NCI-H1105 treated with DMSO at 0.1 percent for 48 hours (cell line): Measurements from ENCODE around the gene ITLN1.

Experiments
- DNase-seq: peaks from one replicate; lab custom pipeline; 2025; lab: John Stamatoyannopoulos, UW

ITLN1 gene

DNA sequence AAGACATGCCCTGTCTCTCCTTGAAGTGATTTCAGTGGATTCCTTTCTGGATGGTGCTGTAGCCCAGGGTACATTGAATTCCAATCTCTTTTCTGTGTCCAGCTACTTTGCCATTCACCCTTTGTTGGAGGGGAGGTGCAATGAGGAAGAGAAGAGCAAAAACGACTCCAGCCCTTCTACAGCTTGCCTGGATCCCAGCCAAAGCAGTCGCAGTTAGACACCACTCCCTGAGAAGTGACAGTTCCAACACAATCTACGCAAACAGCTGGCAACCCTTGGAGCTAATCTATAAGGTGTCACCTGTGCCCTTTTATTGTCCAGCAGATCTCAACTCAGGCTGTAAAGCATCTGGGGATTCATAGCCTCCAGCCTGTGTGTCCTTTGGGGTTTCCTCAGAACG, 26.9 kb downstream of the ITLN1 start:
- DNase-seq, result no peak

DNA sequence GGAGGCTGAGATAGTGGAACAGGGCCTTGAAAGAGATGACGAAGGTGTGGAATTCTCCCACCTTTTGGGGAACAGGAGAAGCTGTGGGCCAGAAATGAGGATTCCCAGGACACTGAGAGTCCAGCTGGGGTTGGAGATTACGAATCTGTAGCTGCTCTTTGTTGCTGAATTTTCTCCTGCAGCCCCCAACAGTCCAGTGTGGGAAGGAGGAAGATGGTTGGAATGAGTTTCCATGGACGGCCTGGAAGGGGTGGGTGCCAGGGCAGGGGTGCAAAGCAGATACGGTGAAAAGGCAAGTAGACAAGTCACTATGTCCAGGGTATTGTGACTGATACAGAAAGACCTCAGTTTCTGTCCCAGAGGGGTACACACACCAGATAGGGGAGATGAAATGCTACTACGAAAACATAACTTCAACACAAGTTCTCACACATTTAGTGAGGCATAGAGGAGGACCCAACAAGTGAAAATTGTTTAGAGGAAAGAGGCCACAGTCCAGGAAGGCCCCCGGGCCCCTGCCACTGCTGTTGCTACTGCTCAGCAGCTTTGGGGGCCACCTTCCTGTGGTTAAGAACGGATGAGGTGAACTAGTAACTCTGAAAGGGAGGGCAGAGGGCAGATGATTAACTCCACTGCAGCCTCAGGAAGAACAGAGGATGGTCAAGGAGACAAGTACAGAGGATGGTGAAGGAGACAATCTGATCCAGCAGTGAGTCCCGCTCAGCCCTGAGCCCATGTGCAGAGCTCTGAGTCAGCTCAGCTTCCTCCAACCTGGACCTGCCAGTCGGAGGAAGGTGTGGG, 29.6 kb downstream of the ITLN1 start:
- DNase-seq, result no peak

DNA sequence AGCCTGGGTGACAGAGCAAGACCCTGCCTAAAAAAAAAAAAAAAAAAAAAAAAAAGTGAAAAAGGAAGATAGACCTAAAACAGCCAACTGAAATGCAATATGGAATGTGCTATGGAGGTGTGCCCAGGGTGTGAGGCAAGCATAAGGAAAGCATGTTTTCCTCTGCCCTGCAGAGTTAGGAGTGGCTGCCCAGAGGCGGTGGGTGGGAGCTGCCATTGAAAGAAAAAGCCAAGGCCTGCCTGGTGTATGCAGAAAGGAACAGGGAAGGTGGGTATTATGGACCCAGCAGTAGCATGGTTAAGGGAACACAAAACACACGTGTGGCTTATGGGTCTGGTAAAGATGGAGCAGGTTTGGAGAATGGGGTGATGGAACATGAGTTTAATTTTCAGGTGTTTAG, 31.2 kb downstream of the ITLN1 start:
- DNase-seq, result no peak

DNA sequence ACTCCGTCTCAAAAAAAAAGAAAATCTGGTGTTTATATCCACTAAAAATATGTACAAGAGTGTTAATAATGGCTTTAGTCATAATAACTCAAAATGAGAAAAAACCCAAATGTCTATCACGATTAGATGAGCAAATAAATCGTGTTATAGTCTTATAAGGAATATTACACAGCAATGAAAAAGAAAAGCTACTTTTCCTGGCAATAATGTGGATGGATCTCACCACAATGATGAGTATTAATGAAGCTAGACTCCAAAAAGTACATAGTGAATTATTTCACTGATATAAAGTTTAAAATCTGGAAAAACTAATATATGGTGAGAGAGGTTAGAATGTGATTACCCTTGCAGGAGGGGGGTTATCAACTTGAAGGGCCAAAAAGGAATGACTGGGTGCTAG, 32.0 kb downstream of the ITLN1 start:
- no peak for DNase-seq

DNA sequence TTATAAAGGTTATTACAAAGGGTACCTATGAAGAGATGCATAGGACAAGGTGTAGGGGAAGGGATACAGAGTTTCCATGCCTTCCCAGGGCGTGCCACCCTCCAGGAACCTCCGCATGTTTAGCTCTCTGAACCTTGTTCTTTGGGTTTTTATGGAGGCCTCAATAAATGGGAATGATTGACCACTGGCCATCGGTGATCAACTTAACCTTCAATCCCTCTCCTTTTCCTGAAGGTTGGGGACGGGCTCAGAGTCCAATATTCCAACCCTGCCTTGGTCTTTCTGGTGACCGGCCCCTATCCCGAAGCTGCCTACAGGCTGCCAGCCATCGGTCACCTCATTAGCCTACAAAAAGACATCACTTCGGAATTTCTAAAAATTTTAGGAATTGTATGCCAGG, 34.0 kb downstream of the ITLN1 start:
- no peak for DNase-seq

DNA sequence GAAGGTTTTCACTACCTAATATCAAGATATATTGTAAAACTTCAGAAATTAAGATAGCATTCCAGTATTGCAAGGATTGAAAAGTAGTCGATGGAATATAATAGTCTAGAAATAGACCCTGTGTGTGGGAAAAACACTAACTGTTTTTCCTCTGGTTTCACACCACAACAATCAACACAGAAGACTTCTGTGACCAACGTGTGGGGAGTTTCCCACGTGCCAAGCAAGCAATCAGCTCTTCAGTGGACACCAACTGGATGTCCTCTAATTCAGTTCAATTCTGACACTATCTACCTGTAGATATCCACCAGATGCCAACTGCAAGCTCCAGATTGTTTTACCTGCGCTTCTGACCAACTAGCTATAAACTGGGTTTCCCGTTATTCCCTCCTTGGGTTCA, 34.4 kb downstream of the ITLN1 start:
- DNase-seq, result no peak

DNA sequence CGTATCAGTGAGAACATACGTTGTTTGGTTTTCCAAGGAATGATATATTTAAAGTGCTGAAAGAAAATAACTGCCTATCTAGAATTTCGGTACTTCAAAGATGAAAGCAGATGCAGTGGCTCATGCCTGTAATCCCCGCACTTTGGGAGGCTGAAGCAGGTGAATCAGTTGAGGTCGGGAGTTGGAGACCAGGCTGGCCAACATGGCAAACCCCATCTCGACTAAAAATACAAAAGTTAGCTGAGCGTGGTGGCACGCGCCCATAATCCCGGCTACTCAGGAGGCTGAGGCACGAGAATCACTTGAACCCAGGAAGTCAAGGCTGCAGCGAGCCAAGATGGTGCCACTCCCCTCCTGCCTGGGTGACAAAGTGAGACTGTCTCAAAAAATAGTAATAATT, 38.7 kb downstream of the ITLN1 start:
- DNase-seq, result no peak

DNA sequence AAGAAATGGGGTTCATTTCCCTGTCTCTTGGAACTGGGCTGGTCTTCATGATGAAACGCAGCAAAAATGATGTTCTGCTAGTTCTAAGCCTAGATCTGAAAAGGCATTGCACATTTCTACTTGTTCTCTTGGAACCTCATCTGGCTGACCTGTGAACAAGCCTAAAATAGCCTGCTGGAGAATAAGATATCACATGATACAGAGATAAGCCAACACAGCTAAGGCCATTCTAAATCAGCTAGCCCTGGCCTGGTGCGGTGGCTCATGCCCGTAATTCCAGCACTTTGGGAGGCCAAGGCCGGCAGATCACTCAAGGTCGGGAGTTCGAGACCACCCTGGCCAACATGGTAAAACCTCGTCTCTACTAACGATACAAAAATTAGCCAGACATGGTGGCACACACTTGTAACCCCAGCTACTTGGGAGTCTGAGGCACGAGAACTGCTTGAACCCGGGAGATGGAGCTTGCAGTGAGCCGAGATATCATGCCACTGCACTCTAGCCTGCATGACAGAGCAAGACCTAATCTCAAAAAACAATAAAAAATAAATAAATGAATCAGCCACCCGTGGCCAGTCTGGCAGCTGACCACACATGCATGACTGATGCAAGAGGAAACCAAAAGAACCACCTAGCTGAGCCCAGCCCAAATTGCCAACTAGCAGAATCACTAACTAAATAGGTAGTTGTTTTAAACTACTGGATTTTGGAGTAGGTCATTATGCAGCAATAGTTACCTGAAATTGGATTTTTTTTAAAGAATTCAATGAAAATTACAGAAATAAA, 40.3 kb downstream of the ITLN1 start:
- no peak for DNase-seq

DNA sequence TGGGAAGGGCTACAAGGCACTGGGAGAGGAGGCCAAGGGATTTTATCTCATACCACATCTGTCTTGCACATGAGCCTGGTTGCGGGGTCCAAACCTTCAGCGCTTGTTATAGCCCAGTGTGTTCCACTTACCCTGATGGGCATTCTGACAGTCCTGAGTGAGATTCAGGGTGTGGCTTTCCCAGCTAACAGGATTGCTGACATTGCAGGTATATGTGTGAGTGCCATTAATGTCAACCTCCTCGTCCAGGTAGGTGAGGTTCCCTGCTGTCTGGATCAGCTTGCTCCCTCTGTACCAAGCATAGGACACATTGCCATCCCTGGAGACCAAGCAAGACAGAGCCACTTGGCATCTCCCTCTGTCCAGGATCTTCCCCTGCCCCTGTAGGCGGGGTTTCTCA, 43.9 kb downstream of the ITLN1 start:
- DNase-seq, result no peak

DNA sequence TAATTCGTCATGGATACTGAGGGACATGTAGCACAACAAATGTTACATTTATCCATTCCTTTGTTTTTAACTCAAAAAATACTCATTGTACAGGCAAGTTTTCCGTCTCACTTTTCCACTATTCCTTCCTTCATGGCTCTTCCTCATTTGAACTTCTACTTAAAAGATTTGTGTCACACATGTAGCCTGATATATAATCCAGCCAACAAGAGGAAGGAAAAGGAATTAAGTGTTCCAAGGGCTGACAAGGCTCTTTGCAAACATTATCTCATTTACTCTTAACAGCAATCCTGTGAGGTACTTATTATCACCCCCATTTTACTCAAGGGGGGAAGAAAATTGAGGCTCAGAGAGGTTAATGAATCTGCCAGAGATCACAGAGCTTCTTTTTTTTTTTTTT, 45.2 kb downstream of the ITLN1 start:
- DNase-seq, result no peak

DNA sequence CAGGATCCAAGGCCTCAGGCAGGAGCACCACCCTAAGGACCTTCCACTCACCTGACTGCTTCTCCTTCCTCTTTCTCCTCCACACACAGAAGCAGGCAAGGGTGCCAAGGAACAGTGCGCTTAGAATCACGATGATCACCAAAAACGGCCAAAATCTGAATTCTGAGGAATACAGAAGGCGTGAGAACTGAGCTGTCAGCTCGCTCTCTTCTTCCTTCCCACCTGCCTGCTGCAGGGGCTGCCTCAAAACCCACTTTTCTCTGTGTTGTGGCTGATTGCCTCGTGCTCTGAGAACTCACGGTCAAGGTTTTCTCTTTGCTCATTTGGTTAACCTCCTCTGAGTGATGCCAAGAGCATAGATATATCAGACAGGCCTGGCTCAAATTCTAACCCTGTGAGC, 46.1 kb downstream of the ITLN1 start:
- no peak for DNase-seq

DNA sequence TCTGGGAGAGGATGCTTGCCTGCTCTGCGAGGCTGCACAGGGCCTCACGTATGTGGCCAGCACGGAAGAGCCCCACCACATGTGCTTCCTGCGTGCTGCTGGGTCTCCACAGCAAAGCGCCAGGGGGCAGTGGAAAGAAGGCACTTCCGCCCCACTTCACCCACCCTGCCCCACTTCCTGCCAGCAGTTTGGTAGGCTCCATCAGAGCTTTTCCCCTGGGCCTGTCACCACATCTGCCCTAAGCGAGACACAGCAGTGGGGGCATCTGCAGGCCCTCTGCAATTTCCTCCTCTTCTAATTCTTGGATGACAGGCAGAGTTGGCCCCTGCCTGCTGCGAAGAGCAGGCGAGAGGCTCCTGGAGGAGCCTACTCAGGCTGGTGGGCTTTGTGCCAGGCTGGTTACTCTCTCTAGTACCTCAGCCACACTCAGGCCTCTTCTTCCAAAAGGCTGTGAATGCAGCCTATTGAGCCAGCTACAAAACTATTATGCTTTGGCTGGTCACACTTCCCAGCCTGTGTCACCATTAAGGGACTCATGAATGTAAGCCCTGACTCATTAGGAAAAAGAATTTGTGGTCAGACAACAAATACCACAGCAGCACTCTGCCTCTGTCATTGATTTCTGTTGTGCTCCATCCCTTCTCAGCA, 47.3 kb downstream of the ITLN1 start:
- DNase-seq, result no peak

DNA sequence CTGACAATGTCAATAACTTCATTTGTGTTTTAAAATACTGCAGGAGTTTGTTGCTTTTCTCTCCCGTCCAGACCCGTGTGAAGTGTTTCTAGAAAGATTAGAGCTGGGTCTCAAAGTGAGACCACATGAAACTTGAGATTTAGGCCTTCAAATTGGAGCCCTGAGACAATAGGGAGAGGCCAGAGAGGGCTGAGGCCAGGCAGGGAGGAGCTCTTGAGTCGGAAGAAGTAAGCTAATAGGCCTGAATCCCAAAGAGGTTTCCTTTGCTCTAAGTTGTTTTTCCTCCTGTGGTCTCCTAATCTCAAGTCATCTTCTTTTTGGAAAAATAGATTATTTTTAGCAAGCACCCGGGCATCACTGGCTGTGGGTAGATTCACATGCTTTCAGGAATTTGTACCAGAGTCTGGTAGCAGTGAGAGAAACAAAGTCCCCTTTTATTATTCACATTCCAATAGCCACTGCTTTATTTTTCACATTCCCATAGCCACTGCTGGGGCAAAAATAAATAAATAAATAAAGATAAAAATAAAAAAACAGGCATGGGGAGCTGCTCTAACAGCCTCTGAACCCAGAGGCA, 47.9 kb downstream of the ITLN1 start:
- no peak for DNase-seq

DNA sequence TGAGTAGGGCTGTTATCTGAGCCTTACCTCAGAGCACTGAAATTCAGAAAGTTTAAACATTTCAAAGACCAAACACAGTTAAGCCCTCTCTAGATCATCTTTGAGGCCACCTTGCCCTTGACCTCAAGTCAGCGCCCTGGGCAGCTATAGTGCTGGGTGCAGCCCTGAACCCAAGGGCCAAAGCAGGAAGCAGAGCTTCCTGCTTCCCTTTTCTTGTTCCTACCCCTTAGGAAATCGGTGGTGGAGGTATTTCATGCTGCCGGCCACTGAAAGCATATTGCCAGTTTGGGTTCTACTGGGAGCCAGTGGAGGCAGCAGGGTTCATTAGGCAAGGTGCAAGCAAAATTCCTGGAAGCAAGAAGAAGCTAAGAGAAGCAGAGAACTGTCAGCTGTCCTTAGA, 48.4 kb downstream of the ITLN1 start:
- no peak for DNase-seq

DNA sequence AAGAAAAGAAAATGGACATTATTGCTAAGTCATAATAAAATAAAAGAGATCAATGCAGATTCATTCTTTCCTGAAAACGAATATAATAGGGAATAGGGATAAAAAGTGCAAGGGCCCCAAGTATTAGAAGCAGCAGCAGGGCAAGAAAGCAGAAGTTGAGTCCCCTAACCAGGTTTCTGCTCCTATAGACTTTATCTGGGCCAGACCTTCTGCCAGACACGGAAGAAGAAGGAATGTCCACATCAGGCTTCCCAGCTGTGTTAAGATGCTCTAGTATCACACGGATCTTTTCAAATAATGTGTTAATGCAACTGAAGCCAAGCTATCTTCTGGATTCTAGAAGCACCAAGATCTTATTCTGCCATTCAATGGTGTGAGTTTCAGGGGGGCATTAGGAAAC, 49.2 kb downstream of the ITLN1 start:
- DNase-seq, result no peak

DNA sequence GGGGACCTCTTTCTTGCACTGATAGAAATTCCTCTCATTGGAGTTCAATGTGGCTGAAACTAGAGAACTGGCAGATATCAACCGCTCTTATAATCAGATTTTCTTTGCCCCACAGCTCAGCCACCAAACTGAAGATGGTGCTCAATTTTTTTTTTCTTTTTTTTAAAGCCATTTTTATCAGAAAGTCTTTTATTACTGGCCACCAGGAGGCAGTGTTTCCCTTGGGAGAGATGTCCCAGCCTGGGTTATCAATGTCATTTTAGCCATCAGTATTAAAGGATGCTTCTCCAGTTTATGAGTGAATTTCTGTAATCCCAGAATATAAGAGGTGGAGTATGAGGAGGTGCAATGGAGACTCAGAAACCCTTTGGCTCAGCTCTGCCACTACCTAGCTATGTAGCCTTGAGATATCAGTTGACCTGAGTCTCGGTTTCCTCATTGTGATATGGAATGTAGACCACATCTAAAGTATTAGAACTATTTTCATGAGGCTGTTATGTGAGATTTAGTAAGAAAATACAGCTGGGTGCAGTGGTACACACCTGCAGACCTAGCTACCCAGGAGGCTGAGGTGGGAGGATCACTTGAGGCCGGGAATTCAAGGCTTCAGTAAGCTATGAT, 49.9 kb downstream of the ITLN1 start:
- peak; percentile 55 for DNase-seq

DNA sequence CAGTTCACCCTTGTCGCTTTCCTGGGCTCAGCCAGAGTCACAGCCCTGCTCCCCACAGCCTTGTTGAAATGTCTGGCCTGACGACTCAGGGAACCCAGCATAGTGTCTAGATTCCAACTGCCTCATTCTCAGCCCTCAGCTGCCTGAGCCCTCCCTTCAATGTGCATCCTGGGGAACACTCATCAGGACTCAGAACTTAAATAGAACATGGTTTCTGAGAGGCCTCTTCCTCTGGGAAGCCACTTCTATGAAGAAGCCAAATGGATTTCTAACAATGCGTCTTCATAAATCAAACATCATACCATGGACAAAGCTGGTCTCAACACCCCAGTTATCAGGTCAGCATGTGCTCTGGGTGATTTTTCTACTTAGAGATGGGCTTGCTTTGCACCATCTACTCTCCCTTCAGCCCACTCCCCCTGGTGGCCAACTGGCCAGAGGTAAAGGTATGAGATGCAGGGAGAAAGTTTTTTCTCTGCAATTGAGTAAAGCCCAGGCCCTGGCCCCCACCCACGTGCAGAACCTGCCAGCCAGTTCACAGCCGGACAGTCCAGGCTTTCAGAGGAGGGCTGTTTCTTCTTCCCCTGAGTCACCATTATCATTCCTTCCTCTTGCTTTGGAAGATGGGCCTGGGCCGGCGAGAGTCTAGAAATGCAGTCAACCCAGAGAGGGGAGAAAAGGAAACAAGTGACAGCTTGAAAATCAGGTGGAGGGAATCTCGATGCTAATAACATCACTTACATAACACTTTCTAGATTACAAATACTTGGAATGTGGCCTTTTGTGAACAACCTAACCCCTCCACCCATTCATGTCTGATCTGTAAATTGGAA, 54.4 kb downstream of the ITLN1 start:
- DNase-seq, result peak; percentile 23

DNA sequence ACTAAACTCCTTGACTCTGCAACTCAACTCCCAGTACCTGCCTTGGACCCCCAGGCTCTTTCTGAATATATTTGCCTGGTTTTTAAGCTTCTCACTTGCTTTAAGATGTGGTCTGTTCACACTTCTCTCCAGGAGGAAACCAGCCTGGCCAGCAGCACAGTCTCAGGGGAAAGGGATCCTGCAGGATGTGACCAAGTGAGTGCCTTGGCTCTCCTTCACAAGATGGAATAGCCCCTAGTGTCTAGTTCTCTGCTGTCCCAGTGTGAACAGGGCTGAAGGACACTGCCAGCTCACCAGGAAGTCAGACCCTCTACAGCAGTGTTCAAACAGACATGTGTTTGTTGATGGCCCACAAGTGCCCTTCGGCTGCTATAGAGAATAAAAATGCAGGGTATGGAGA, 55.2 kb downstream of the ITLN1 start:
- no peak for DNase-seq

DNA sequence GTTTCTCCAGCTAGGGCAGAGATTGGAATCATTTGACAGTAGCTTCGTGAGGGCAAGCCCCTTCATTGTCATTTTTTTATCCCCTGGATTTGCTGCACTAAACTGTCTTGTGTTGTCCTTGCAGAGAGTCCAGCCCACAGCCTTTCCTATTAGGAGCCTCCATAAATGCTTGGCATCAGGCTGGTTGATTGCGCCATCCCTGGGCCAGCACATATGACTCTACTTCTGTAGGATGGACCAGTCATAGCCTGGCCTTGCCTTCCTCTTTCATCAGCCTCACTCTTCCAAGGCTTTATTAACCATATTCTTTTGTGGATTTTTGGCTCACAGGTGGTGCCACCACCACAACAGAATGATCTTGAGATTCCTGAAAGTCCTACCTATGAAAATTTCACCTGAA, 57.6 kb downstream of the ITLN1 start:
- DNase-seq, result no peak

DNA sequence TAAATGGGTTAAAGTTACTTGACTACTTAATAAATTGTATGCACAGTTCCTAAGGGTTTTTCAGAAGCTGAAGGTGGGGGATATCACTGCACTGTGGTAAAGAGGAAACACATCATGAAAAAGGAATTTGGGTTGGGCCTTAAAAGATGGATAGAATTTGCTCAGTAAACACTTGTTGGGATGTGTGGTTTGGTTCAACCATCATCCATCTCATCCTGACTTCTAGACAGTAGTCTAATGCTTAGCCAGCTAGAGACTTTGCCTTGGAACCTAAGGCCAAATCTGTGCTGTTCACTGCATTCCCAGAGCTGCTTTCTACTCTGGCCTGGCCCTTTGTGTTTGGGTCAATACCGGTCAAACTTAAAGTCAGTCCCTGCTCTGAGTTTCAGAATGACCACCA, 58.4 kb downstream of the ITLN1 start:
- DNase-seq, result no peak
